ENCODE results near the gene MINDY4. TPM values are rescaled to one million over a fixed set of nuclear protein-coding genes. Genes with fewer than 3 reads are reported as not detected.

Gene MINDY4
- total RNA-seq, 1 donor from 2014 or later: 3.8 TPM

GRCh38 chr7:30887464-30887872 is 116.3 kb downstream of the MINDY4 start:
- no peak overlapping the region for H3K27ac ChIP-seq (replicated peaks)
- H3K4me1 ChIP-seq: peaks cover 25% of the 10 kb centered on the region
- no peak for DNase-seq

GRCh38 chr7:30888747-30889146 is 117.5 kb downstream of the MINDY4 start:
- no peak for TF ChIP-seq CTCF (IDR thresholded peaks at IDR 0.05; ENCODE audit: borderline replicate concordance)
- Histone ChIP-seq H3K27ac (replicated peaks) (peak overlapping the region; percentile 16), H3K9me3 (replicated peaks) (no peaks in the 10 kb centered on the region), H3K27me3 (ENCODE audit: low read depth) (no peaks in the 10 kb centered on the region), H3K4me3 (no peak overlapping the region), H3K36me3 (no peaks in the 10 kb centered on the region), H3K4me1 (peaks cover 38% of the 10 kb centered on the region)
- intact Hi-C loops (cut with micrococcal nuclease): no loop called here
- DNase-seq: no peak

More at GRCh38 chr7:30887464-30887872, 116.3 kb downstream of the MINDY4 start:
- Histone ChIP-seq H3K36me3 (no peaks in the 10 kb centered on the region), H3K9me3 (replicated peaks) (no peaks in the 10 kb centered on the region), H3K4me3 (no peak overlapping the region), H3K27me3 (ENCODE audit: low read depth) (no peaks in the 10 kb centered on the region)
- intact Hi-C loops (cut with micrococcal nuclease): no loop called here
- no peak for TF ChIP-seq CTCF (IDR thresholded peaks at IDR 0.05; ENCODE audit: borderline replicate concordance)

GRCh38 chr7:30890226-30890625 is 119.0 kb downstream of the MINDY4 start:
- Histone ChIP-seq H3K4me1 (peaks cover 47% of the 10 kb centered on the region), H3K9me3 (replicated peaks) (no peaks in the 10 kb centered on the region), H3K27me3 (ENCODE audit: low read depth) (no peaks in the 10 kb centered on the region), H3K27ac (replicated peaks) (no peak overlapping the region), H3K36me3 (no peaks in the 10 kb centered on the region), H3K4me3 (no peak overlapping the region)
- DNase-seq: no peak
- TF ChIP-seq CTCF (IDR thresholded peaks at IDR 0.05; ENCODE audit: borderline replicate concordance): no peak
- intact Hi-C loops (cut with micrococcal nuclease): no loop called here

- Histone ChIP-seq H3K9me3 (replicated peaks) (no peaks in the 10 kb centered on the region), H3K27ac (replicated peaks) (peak overlapping the region; percentile 82), H3K4me3 (no peak overlapping the region), H3K36me3 (no peaks in the 10 kb centered on the region), H3K4me1 (peaks cover 72% of the 10 kb centered on the region), H3K27me3 (ENCODE audit: low read depth) (no peaks in the 10 kb centered on the region)
- intact Hi-C loops (cut with micrococcal nuclease): no loop called here
- peak; percentile 63 for DNase-seq
- no peak for TF ChIP-seq CTCF (IDR thresholded peaks at IDR 0.05; ENCODE audit: borderline replicate concordance)
These were observed 122.1 kb downstream of the MINDY4 start for GRCh38 chr7:30893357-30893756.

- Histone ChIP-seq H3K4me3 (no peak overlapping the region), H3K36me3 (no peaks in the 10 kb centered on the region), H3K4me1 (peaks cover 72% of the 10 kb centered on the region), H3K9me3 (replicated peaks) (no peaks in the 10 kb centered on the region), H3K27me3 (ENCODE audit: low read depth) (no peaks in the 10 kb centered on the region), H3K27ac (replicated peaks) (peak overlapping the region; percentile 82)
- no peak for DNase-seq
- intact Hi-C loops (cut with micrococcal nuclease): no loop called here
- TF ChIP-seq CTCF (IDR thresholded peaks at IDR 0.05; ENCODE audit: borderline replicate concordance): no peak
These were observed 122.8 kb downstream of the MINDY4 start for GRCh38 chr7:30894009-30894408.
